Effector CD8-positive, alpha-beta T cell (primary cell): ENCODE data around the gene ETV6.

Experiments used
- DNase-seq: peaks from one replicate; lab custom pipeline; 2025; lab: John Stamatoyannopoulos, UW

Gene ETV6

GRCh38 chr12:11799502-11799873 is 150.0 kb downstream of the ETV6 start:
- no peak for DNase-seq

- DNase-seq = no peak
These were observed 152.2 kb downstream of the ETV6 start for GRCh38 chr12:11801643-11802042.

GRCh38 chr12:11804130-11804529 is 154.7 kb downstream of the ETV6 start:
- no peak for DNase-seq

GRCh38 chr12:11805043-11805442 is 155.6 kb downstream of the ETV6 start:
- no peak for DNase-seq

- DNase-seq = no peak
These were observed 156.2 kb downstream of the ETV6 start for GRCh38 chr12:11805680-11806079.

- DNase-seq = no peak
These were observed 158.0 kb downstream of the ETV6 start for GRCh38 chr12:11807458-11807857.

GRCh38 chr12:11808931-11809330 is 159.5 kb downstream of the ETV6 start:
- no peak for DNase-seq

GRCh38 chr12:11810206-11810545 is 160.7 kb downstream of the ETV6 start:
- DNase-seq = no peak

- no peak for DNase-seq
These were observed 161.5 kb downstream of the ETV6 start for GRCh38 chr12:11811008-11811407.

GRCh38 chr12:11812241-11812585 is 162.7 kb downstream of the ETV6 start:
- DNase-seq = no peak

- DNase-seq = no peak
These were observed 163.3 kb downstream of the ETV6 start for GRCh38 chr12:11812586-11813437.

GRCh38 chr12:11813438-11813813 is 164.0 kb downstream of the ETV6 start:
- no peak for DNase-seq

- DNase-seq = no peak
These were observed 164.9 kb downstream of the ETV6 start for GRCh38 chr12:11814374-11814773.

- DNase-seq = no peak
These were observed 165.9 kb downstream of the ETV6 start for GRCh38 chr12:11815397-11815796.

GRCh38 chr12:11819643-11820042 is 170.2 kb downstream of the ETV6 start:
- DNase-seq = no peak

GRCh38 chr12:11820476-11820875 is 171.0 kb downstream of the ETV6 start:
- no peak for DNase-seq

GRCh38 chr12:11821386-11822080 is 172.1 kb downstream of the ETV6 start:
- DNase-seq = no peak

GRCh38 chr12:11822081-11822834 is 172.8 kb downstream of the ETV6 start:
- DNase-seq = no peak

GRCh38 chr12:11823043-11823442 is 173.6 kb downstream of the ETV6 start:
- no peak for DNase-seq

- DNase-seq = no peak
These were observed 174.1 kb downstream of the ETV6 start for GRCh38 chr12:11823593-11823992.

GRCh38 chr12:11824069-11824468 is 174.6 kb downstream of the ETV6 start:
- no peak for DNase-seq

GRCh38 chr12:11824736-11825135 is 175.3 kb downstream of the ETV6 start:
- no peak for DNase-seq

- DNase-seq = no peak
These were observed 175.8 kb downstream of the ETV6 start for GRCh38 chr12:11825278-11825677.
